ENCODE measurements around the gene FAM78A.

The FAM78A gene

DNA sequence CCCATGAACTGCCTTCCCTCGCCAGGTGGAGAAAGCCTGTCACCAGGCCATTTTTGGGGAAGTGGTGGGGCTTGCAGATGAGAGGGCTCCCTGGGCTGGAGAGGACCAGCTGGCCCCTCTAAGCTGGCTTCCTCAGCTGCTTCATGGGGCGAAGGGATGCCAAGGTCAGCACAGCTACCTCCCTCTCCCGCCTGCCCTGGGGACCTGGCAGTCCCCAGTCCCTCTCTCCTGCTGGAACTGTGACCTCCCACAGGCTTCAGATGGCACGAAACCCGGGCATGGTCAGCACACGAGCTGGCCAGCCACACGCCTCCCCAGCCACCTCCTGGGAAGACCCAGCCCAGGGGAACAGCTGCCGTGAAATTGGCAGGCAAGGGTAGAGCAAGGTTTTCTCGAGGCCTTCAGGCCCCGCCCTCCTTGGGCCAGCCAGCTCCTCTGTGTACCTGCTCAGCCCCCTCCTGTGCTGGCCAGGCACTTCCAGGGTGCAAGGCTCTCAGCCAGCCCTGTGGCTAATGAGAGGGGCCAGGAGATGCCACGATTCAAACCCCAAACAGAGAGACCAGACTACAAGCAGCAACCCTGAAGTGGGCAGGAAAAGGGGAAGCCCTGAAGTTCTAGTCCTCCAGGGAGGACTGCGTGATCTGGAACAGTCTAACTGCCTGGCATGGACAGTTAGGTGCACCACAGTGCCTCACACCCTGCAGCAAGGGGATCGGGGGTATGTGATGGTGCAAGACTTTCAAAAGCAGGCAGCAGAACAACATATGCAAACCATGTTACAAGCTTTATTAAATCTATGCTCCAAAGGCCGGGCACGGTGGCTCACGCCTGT is 26.1 kb upstream of the FAM78A start:
- no peak for DNase-seq

DNA sequence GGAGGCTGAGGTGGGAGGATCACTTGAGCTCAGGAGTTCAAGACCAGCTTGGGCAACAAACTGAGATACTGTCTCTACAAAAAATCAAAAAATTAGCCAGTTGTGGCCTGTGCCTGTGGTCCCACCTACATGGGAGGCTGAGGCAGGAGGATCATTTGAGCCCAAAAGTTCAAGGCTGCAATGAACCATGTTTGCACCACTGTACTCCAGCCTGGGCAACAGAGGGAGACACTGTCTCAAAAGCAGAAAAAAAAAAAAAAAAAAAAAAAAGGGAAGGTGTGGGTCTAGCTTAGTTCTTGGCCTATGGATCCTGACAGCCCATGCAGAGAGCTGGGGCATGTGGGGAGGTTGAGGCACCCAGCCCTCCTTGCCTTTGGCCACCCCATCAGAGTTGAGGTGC is 24.1 kb upstream of the FAM78A start:
- DNase-seq = no peak

- no peak for DNase-seq
These were observed 23.6 kb upstream of the FAM78A start for GRCh38 chr9:131299961-131300347.

DNA sequence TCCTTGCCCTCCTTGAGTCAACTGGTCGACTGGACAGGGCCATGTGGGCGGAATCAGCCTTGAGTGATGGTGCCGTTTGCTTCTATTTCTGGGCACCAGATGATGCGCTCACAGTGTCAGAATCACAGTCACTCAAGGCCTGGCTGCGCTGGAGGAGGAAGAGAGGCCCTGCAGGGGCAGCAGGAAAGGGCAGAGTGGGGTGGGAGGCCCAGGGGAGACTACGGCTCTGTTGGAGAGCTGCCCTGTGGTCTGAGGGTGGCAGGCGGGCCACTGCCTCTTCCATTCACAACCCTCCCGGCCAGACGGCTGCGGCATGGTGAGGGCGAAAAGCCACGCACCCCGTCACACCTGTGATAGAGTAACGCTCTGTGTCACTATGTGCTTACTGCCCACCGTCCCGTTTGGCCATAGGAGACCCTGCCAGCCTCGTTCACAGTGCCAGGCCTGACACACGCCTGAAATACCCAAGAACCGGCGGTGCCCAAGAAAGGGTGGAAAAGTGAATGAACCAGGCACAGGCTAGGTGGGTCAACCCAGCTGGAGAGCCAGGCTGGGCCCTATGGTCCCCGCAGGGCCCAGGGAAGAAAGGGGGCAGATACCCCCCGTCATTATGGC is 23.1 kb upstream of the FAM78A start:
- no peak for DNase-seq

DNA sequence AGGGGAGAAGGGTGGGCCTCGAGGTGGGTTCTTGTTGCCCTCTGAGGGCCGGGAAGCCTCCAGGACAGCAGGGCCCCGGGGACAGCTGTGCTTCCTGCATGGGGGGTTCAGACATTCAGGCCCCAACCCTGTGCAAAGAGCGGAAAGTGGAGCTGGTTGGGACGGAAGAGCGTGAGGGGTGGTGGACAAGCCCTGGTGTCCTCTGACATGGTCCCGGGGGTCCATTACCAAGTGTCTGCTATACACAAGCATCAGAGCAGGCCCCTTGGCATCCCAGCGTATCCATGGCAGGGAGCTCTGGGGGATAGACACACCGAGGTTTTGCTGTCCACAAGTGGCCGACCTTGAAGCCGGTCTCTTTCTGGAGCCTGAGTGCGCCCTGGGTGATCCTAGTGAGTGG is 22.5 kb upstream of the FAM78A start:
- no peak for DNase-seq

DNA sequence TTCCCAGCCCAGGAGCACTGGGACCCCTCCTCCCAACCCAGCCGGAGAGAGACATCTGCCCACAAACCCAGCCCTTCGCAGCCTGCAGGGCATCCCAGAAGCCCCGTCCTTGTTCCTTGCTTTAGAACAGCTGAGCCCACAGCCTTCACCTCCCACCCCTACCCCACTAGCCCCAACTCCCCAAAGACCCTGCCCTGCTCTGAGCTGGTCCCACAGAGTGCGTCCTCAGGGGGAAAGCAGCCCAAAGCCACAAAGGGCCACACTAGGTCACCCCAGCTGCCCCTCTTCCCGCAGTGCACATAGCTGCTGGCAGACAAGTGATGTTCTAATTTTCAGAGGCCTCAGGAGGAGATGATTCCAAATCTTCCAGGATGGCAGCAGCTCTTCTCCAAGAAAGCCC is 22.0 kb upstream of the FAM78A start:
- DNase-seq = no peak

DNA sequence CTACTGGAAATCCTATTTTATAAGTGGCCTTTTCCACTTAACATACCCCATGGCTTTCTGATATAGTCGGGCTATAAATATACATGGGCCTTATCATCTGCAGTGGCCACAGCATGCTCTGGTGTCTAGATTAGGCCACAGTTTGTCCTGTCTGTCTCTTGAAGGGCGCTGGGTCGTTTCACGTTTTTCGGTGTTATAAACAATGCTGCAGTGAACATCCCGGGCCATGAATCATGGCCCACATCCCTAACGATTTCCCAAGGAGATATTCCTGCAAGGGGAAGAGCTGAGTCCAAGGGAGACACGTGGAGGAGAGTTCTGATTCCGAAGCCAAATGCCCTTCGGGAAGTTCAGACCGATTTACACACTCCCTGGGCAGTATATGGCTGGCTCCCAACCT is 21.6 kb upstream of the FAM78A start:
- no peak for DNase-seq

DNA sequence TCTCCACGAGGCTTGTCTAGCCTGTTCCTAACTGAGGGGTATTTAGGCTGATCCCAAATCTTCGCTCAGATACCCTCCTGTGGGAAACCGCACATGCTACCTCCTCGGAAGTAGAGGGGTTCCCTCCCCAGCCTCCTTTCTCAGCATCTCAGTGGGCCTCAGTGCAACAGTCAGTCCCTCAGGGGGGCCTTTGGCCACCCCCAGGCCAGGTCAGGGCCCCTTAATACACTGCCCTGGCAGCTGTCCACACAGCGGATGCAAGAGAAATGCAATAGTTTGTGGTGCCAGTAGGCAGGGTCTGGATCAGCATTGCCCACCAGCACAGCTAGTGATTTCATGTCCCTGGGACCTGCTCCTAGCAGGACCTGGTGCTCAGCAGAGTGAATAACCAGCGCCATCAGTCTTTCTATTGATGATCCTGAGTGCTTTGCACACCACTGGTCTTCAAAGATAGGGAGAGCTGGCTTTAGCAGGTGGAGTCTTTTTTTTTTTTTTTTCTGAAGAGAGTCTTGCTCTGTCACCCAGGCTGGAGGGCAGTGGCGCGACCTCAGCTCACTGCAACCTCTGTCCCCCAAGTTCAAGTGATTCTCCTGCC is 20.7 kb upstream of the FAM78A start:
- DNase-seq = no peak

- DNase-seq = no peak
These were observed 20.1 kb upstream of the FAM78A start for GRCh38 chr9:131296460-131296859.

DNA sequence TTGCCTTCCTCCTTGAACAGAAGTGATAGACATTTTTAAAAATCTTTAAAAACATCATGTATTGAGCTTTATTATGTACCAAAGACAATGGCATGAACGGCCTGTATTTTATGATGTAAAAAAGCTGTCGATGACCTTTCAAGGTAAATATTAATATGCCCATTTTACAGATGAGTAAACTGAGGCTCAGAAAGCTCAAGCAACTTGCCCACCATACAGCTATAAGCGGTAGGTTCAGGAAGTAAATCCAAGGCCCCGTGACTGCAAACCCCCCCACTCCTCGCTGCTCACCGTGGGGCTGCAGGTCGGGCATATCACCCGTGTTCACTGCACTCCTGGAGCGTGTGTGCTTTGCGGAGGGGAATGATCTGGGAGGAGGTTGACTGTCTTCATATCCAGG is 16.6 kb upstream of the FAM78A start:
- no peak for DNase-seq

- no peak for DNase-seq
These were observed 15.5 kb upstream of the FAM78A start for GRCh38 chr9:131291795-131292315.

DNA sequence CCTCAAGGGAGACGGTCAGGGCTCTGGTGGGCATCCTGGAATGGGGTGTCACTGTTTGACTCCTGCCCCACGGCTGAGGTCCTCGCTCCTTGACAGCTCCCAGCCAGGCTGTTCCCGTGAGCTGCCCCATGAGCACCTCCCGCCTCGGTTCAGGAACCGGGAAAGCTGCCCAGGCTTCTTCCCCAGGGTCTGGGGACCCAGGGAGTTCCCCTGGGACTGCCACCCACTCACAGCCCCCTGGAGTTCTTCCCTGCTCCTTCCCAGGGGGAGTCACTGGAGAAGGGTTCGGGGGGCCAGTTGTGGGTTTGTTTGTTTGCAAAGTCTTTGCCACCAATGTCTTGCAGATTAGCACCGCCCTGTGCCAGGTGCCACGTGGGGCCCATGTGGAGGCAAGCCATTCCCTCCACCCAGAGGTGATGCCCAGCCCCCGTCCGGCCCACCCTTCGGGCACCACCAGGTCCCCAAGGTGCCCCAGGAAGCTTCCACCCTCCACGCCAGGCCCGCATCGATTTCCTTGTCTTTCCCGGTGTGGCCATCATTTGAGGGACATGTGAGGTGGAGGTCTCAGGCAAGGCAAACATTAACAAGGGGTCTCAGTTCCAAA is 14.6 kb upstream of the FAM78A start:
- no peak for DNase-seq

DNA sequence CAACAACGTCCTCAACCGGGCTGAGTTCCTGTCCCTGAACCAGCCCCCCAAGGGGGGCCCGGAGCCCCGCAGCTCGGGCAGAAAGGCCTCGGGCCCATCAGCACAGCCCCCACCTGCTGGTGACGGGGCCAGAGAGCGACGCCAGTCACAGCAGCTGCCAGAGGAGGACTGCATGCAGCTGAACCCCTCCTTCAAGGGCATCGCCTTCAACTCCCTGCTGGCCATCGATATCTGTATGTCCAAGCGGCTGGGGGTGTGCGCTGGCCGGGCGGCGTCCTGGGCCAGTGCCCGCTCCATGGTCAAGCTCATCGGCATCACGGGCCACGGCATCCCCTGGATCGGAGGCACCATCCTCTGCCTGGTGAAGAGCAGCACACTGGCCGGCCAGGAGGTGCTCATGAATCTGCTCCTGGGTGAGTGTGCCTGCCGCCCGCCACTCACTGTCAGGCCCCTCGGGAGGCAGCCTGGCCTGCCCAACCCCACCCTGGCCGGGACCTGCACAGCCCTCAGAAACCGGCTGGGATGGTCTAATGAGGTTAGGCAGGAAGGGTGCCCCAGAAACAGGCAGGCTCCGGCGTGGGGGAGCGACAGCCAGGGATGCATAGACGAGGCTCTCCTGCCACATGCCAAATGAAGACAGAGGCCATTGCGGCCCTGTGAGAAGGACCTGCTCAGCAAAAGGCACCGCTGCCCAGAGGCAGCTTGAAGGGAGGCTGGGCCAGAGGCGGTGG is 13.9 kb upstream of the FAM78A start:
- no peak for DNase-seq

- no peak for DNase-seq
These were observed 13.2 kb upstream of the FAM78A start, which contains the start of gene PLPP7 for GRCh38 chr9:131289301-131290035. Gene PLPP7 (plus strand): TSS chr9:131289723. CDS start chr9:131289998, 275 bp downstream.

- no peak for DNase-seq
These were observed 11.9 kb upstream of the FAM78A start for GRCh38 chr9:131288217-131288616.

- no peak for DNase-seq
These were observed 11.0 kb upstream of the FAM78A start for GRCh38 chr9:131287359-131287758.

GRCh38 chr9:131284856-131285255 is 8.5 kb upstream of the FAM78A start:
- DNase-seq = no peak

DNA sequence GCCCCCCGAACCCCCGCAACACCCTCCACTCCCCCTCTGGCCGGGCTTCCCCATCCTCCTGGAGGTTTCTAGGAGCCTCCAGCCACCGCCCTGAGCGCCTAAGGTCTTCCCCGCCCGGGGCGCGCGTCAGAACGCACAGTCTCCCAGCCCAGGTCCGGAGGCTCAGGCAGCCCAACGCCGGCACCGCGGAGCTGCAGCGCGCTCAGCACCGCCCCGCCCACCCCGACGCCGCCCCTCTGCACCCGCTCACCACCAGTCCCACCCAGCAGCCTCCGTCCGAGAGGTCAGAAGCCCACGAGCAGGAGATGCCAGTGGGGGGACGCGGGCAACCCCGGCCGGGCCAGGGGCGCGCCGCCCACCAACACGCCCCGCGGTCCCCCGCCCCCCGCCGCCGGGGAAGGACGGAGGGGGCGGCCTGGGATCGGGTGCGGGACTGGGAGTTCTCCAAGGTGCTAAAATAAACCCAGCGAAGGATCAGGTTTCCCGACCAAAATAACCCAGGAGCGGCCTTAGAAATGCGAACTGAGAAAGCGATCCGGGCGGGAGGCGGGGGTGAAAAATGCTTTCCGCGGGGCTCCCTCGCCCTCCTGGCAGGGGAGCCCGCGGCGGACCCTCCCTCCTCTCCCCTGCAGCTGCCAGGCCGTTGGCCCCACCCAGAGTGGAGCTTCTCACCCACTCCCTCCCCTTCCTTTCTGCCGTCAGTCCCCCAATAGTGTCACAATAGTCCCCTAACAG is 6.5 kb upstream of the FAM78A start:
- no peak for DNase-seq

- DNase-seq = no peak
These were observed 5.9 kb upstream of the FAM78A start for GRCh38 chr9:131282175-131282574.

- no peak for DNase-seq
These were observed 5.0 kb upstream of the FAM78A start for GRCh38 chr9:131281119-131281965.

Data from activated CD8-positive, alpha-beta memory T cell treated with anti-CD3 and anti-CD28 coated beads, Interleukin-2, amount 50 U/mL, for 48 hours (primary cell).